ES-I3 (cell line): ENCODE results near the gene SLC11A1.

Source experiments
- H3K36me3 ChIP-seq: 2 replicates; pipeline ENCODE4 v1.6.1; 2013; ENCODE audit warnings: mild to moderate bottlenecking, low read length, control low read depth, moderate library complexity; ENCODE audit not compliant: insufficient read depth
- H3K4me1 ChIP-seq: 2 replicates; pipeline ENCODE4 v1.6.1; 2013; ENCODE audit warnings: mild to moderate bottlenecking, control low read depth, low read length; ENCODE audit not compliant: insufficient read depth
- H3K9ac ChIP-seq: 2 replicates; pipeline ENCODE4 v1.6.1; 2013; ENCODE audit warnings: low read depth, mild to moderate bottlenecking, low read length, moderate library complexity
- H3K9me3 ChIP-seq: 2 replicates; pipeline ENCODE4 v1.6.1; 2013; ENCODE audit warnings: mild to moderate bottlenecking, low read length, moderate library complexity; ENCODE audit not compliant: control insufficient read depth, insufficient read depth

SLC11A1 gene

GRCh38 chr2:218381916-218382366, at the start of gene SLC11A1:
Gene SLC11A1 (plus strand): TSS chr2:218382273. CDS start chr2:218382369, 96 bp downstream.
- Histone ChIP-seq H3K4me1 (no peaks in the 10 kb centered on the region), H3K9me3 (no peaks in the 10 kb centered on the region), H3K9ac (no peak within 1 kb of the TSS), H3K36me3 (no peaks in the 10 kb centered on the region)

GRCh38 chr2:218332288-218332687, 49.8 kb upstream of the SLC11A1 start:
- H3K9me3 ChIP-seq, result no peaks in the 10 kb centered on the region
- no peak overlapping the region for H3K9ac ChIP-seq
- peaks cover 22% of the 10 kb centered on the region for H3K4me1 ChIP-seq
- no peaks in the 10 kb centered on the region for H3K36me3 ChIP-seq

- no peak overlapping the region for H3K9ac ChIP-seq
- no peaks in the 10 kb centered on the region for H3K36me3 ChIP-seq
- peaks cover 18% of the 10 kb centered on the region for H3K4me1 ChIP-seq
- H3K9me3 ChIP-seq, result no peaks in the 10 kb centered on the region
Observed at GRCh38 chr2:218332920-218333645, 49.0 kb upstream of the SLC11A1 start.

GRCh38 chr2:218334531-218334930, 47.5 kb upstream of the SLC11A1 start:
- Histone ChIP-seq H3K36me3 (no peaks in the 10 kb centered on the region), H3K9me3 (no peaks in the 10 kb centered on the region), H3K9ac (no peak overlapping the region), H3K4me1 (peaks cover 18% of the 10 kb centered on the region)

GRCh38 chr2:218340656-218341055, 41.4 kb upstream of the SLC11A1 start:
- Histone ChIP-seq H3K9me3 (no peaks in the 10 kb centered on the region), H3K36me3 (no peaks in the 10 kb centered on the region), H3K9ac (no peak overlapping the region)

GRCh38 chr2:218341381-218341780, 40.7 kb upstream of the SLC11A1 start:
- Histone ChIP-seq H3K9me3 (no peaks in the 10 kb centered on the region), H3K9ac (no peak overlapping the region), H3K36me3 (no peaks in the 10 kb centered on the region), H3K4me1 (no peaks in the 10 kb centered on the region)

More at GRCh38 chr2:218340656-218341055, 41.4 kb upstream of the SLC11A1 start:
- no peaks in the 10 kb centered on the region for H3K4me1 ChIP-seq

- no peaks in the 10 kb centered on the region; the same call in 1 of the 2 replicates for H3K9me3 ChIP-seq
- no peak overlapping the region for H3K9ac ChIP-seq
- H3K36me3 ChIP-seq, result no peaks in the 10 kb centered on the region
- no peaks in the 10 kb centered on the region for H3K4me1 ChIP-seq
Observed at GRCh38 chr2:218342837-218343236, 39.2 kb upstream of the SLC11A1 start.

- Histone ChIP-seq H3K4me1 (no peaks in the 10 kb centered on the region), H3K9ac (no peak overlapping the region), H3K36me3 (no peaks in the 10 kb centered on the region), H3K9me3 (no peaks in the 10 kb centered on the region; the same call in 1 of the 2 replicates)
Observed at GRCh38 chr2:218343591-218343990, 38.5 kb upstream of the SLC11A1 start.

GRCh38 chr2:218344090-218344754, 37.9 kb upstream of the SLC11A1 start:
- H3K36me3 ChIP-seq, result no peaks in the 10 kb centered on the region
- H3K9ac ChIP-seq, result no peak overlapping the region
- no peaks in the 10 kb centered on the region; the same call in 1 of the 2 replicates for H3K9me3 ChIP-seq
- H3K4me1 ChIP-seq, result no peaks in the 10 kb centered on the region

GRCh38 chr2:218344755-218345417, 37.2 kb upstream of the SLC11A1 start:
- Histone ChIP-seq H3K4me1 (no peaks in the 10 kb centered on the region), H3K9ac (no peak overlapping the region), H3K36me3 (no peaks in the 10 kb centered on the region), H3K9me3 (no peaks in the 10 kb centered on the region; the same call in 1 of the 2 replicates)

GRCh38 chr2:218345491-218346236, 36.4 kb upstream of the SLC11A1 start:
- H3K4me1 ChIP-seq, result no peaks in the 10 kb centered on the region
- no peak overlapping the region for H3K9ac ChIP-seq
- H3K9me3 ChIP-seq, result no peaks in the 10 kb centered on the region; the same call in 1 of the 2 replicates
- H3K36me3 ChIP-seq, result no peaks in the 10 kb centered on the region

- Histone ChIP-seq H3K9me3 (no peaks in the 10 kb centered on the region; the same call in 1 of the 2 replicates), H3K4me1 (no peaks in the 10 kb centered on the region), H3K36me3 (no peaks in the 10 kb centered on the region), H3K9ac (no peak overlapping the region)
Observed at GRCh38 chr2:218347172-218347571, 34.9 kb upstream of the SLC11A1 start.

- H3K9me3 ChIP-seq, result no peaks in the 10 kb centered on the region
- peaks cover 12% of the 10 kb centered on the region; the same call in 1 of the 2 replicates for H3K4me1 ChIP-seq
- H3K36me3 ChIP-seq, result no peaks in the 10 kb centered on the region
- H3K9ac ChIP-seq, result no peak overlapping the region
Observed at GRCh38 chr2:218354045-218354444, 28.0 kb upstream of the SLC11A1 start.

- H3K4me1 ChIP-seq, result peaks cover 12% of the 10 kb centered on the region; the same call in 1 of the 2 replicates
- no peaks in the 10 kb centered on the region for H3K36me3 ChIP-seq
- no peaks in the 10 kb centered on the region for H3K9me3 ChIP-seq
- H3K9ac ChIP-seq, result no peak overlapping the region
Observed at GRCh38 chr2:218354850-218355443, 27.1 kb upstream of the SLC11A1 start.
